H1 (cell line): ENCODE measurements around the gene ARMC6. TPM values are rescaled to one million over a fixed set of nuclear protein-coding genes. Genes with fewer than 3 reads are reported as not detected.

Source experiments
- CTCF ChIA-PET: fragments of 300-600 bp; sonication (Branson Sonifier 250); formaldehyde crosslinking; loops from one replicate; lab custom pipeline; 2021; ENCODE audit not compliant: partially characterized antibody; lab: Charles Lee
- POLR2A ChIA-PET: fragments of 300-600 bp; sonication (Branson Sonifier 250); formaldehyde crosslinking; loops from one replicate; lab custom pipeline; 2021; ENCODE audit warnings: inconsistent platforms; ENCODE audit not compliant: partially characterized antibody; lab: Charles Lee
- DNase-seq, 2 experiments: peaks; one replicate each; pipeline versions ENCODE4 v3.0.0 to v3.0.0-alpha.2; 2010 to 2022; ENCODE audit warnings: low spot score in 2 of 2, low read depth in 1 of 2, mixed read lengths in 1 of 2
- FAIRE-seq: peaks from 2 replicates; lab custom pipeline; 2011; peaks lifted over from hg19 to GRCh38; lab: Jason Lieb, UNC
- H2AFZ ChIP-seq: 2 replicates; pipeline ENCODE4 v1.8.1; 2012; ENCODE audit warnings: low read length, inconsistent platforms
- H2AK5ac ChIP-seq: 2 replicates; pipeline ENCODE4 v1.6.1; 2013; ENCODE audit warnings: low read depth, low read length
- H2BK120ac ChIP-seq: replicated peaks from 2 replicates; pipeline ENCODE3; 2013; ENCODE audit warnings: low read depth, low read length, inconsistent platforms
- H2BK12ac ChIP-seq: 2 replicates; pipeline ENCODE4 v1.6.1; 2013; ENCODE audit warnings: low read depth, low read length
- H2BK15ac ChIP-seq: 2 replicates; pipeline ENCODE4 v1.6.1; 2013; ENCODE audit warnings: low read length
- H2BK20ac ChIP-seq: 2 replicates; pipeline ENCODE4 v1.6.1; 2013; ENCODE audit warnings: low read length
- H2BK5ac ChIP-seq: 2 replicates; pipeline ENCODE4 v1.6.1; 2013; ENCODE audit warnings: low read depth, low read length
- H3K14ac ChIP-seq: 2 replicates; pipeline ENCODE4 v1.6.1; 2013; ENCODE audit warnings: inconsistent platforms; ENCODE audit not compliant: insufficient read length
- H3K18ac ChIP-seq: 2 replicates; pipeline ENCODE4 v1.6.1; 2013; ENCODE audit warnings: low read length; ENCODE audit errors: extremely low read depth
- H3K23ac ChIP-seq: 2 replicates; pipeline ENCODE4 v1.6.1; 2013; ENCODE audit warnings: inconsistent platforms; ENCODE audit not compliant: insufficient read length
- H3K23me2 ChIP-seq: 2 replicates; pipeline ENCODE4 v1.6.1; 2013; ENCODE audit warnings: low read depth, low read length
- H3K27ac ChIP-seq: 2 replicates; pipeline ENCODE4 v1.6.1; 2011; ENCODE audit warnings: low read depth, low read length, inconsistent platforms
- H3K27me3 ChIP-seq, 4 experiments: replicated peaks in 1 of 4; 1 replicate in 1 of 4; 2 replicates in 3 of 4; pipeline versions ENCODE4 v1.6.1 to v1.8.1; 2011 to 2013; ENCODE audit warnings: low read length in 3 of 4, mild to moderate bottlenecking in 3 of 4, inconsistent platforms in 2 of 4, mixed read lengths in 2 of 4, moderate library complexity in 1 of 4; ENCODE audit not compliant: control insufficient read depth in 3 of 4, insufficient read depth in 3 of 4; ENCODE audit errors: extremely low read depth in 1 of 4
- H3K36me3 ChIP-seq, 4 experiments: 2 replicates each; pipeline versions ENCODE4 v1.6.1 to v1.8.1; 2011 to 2013; ENCODE audit warnings: mild to moderate bottlenecking in 4 of 4, low read length in 3 of 4, moderate library complexity in 2 of 4, control low read depth in 1 of 4, inconsistent platforms in 1 of 4; ENCODE audit not compliant: insufficient read depth in 4 of 4, control insufficient read depth in 2 of 4
- H3K4ac ChIP-seq: replicated peaks from 2 replicates; pipeline ENCODE3; 2013; ENCODE audit warnings: low read length, low read depth, mixed read lengths, inconsistent platforms; ENCODE audit not compliant: insufficient read length
- H3K4me1 ChIP-seq, 4 experiments: replicated peaks in 1 of 4; 1 replicate in 1 of 4; 2 replicates in 3 of 4; pipeline versions ENCODE4 v1.6.1 to v1.8.1; 2011 to 2013; ENCODE audit warnings: low read length in 3 of 4, inconsistent platforms in 2 of 4, mixed read lengths in 1 of 4; ENCODE audit not compliant: insufficient read depth in 4 of 4, control insufficient read depth in 3 of 4
- H3K4me2 ChIP-seq, 2 experiments: 2 replicates each; pipeline versions ENCODE4 v1.6.1 to v1.8.1; 2011 to 2013; ENCODE audit warnings: low read depth in 2 of 2, low read length in 2 of 2, control low read depth in 1 of 2, inconsistent platforms in 1 of 2, mild to moderate bottlenecking in 1 of 2; ENCODE audit not compliant: insufficient read depth in 1 of 2
- H3K4me3 ChIP-seq, 4 experiments: fragments of 200-600, 300-600 bp in 1 of 4; sonication (generic), shearing (Covaris generic), sonication (Bioruptor Twin) in 1 of 4; 2 replicates each; pipeline versions ENCODE4 v1.5.1 to v1.8.1; 2011 to 2016; ENCODE audit warnings: low read length in 4 of 4, low read depth in 3 of 4, control low read depth in 2 of 4, inconsistent platforms in 2 of 4, mild to moderate bottlenecking in 2 of 4, mixed read lengths in 1 of 4, moderate library complexity in 1 of 4; ENCODE audit not compliant: insufficient read depth in 2 of 4; ENCODE audit errors: extremely low read depth in 1 of 4
- H3K56ac ChIP-seq: replicated peaks from 2 replicates; pipeline ENCODE3; 2013; ENCODE audit warnings: low read depth, mild to moderate bottlenecking, mixed read lengths, low read length, inconsistent platforms; ENCODE audit not compliant: insufficient read length
- H3K79me1 ChIP-seq: 2 replicates; pipeline ENCODE4 v1.6.1; 2013; ENCODE audit warnings: low read depth, low read length, control low read depth
- H3K79me2 ChIP-seq, 2 experiments: 2 replicates each; pipeline versions ENCODE4 v1.6.1 to v1.8.1; 2012 to 2013; ENCODE audit warnings: low read length in 2 of 2, mild to moderate bottlenecking in 2 of 2, inconsistent platforms in 1 of 2; ENCODE audit not compliant: insufficient read depth in 2 of 2, control insufficient read depth in 1 of 2
- H3K9ac ChIP-seq, 4 experiments: replicated peaks in 1 of 4; 1 replicate in 1 of 4; 2 replicates in 3 of 4; pipeline versions ENCODE4 v1.6.1 to v1.8.1; 2011 to 2013; ENCODE audit warnings: low read depth in 3 of 4, low read length in 3 of 4, control low read depth in 2 of 4, mild to moderate bottlenecking in 2 of 4, moderate library complexity in 2 of 4, inconsistent platforms in 1 of 4; ENCODE audit errors: extremely low read depth in 1 of 4
- H3K9me3 ChIP-seq, 2 experiments: 2 replicates each; pipeline versions ENCODE4 v1.6.1 to v1.8.1; 2012 to 2013; ENCODE audit warnings: mild to moderate bottlenecking in 2 of 2, moderate library complexity in 2 of 2, control low read depth in 1 of 2, inconsistent platforms in 1 of 2, low read depth in 1 of 2, low read length in 1 of 2, mixed read lengths in 1 of 2; ENCODE audit not compliant: insufficient read depth in 2 of 2
- H4K20me1 ChIP-seq, 2 experiments: replicated peaks in 1 of 2; 2 replicates each; pipeline versions ENCODE3 to v1.8.1; 2011 to 2013; ENCODE audit warnings: inconsistent platforms in 2 of 2, low read length in 2 of 2, mild to moderate bottlenecking in 1 of 2; ENCODE audit not compliant: insufficient read depth in 2 of 2, control insufficient read depth in 1 of 2
- H4K5ac ChIP-seq: 2 replicates; pipeline ENCODE4 v1.6.1; 2013; ENCODE audit warnings: low read length, low read depth, mixed read lengths, inconsistent platforms; ENCODE audit not compliant: insufficient read length
- H4K8ac ChIP-seq: 2 replicates; pipeline ENCODE4 v1.8.0; 2013; ENCODE audit warnings: mild to moderate bottlenecking, moderate library complexity, low read length, inconsistent platforms; ENCODE audit not compliant: insufficient read depth; ENCODE audit errors: extremely low read depth
- H4K91ac ChIP-seq: replicated peaks from 2 replicates; pipeline ENCODE3; 2013; ENCODE audit warnings: low read length, mixed read lengths, inconsistent platforms; ENCODE audit not compliant: insufficient read length
- CTBP2 ChIP-seq: IDR thresholded peaks from 2 replicates; pipeline ENCODE4 v1.7.0; 2011; ENCODE audit warnings: borderline replicate concordance, mild to moderate bottlenecking, moderate library complexity, mixed read lengths, low read length; ENCODE audit not compliant: insufficient read depth, insufficient read length
- EZH2 ChIP-seq: fragments of 200-600 bp; sonication (generic); IDR thresholded peaks from 2 replicates; pipeline ENCODE4 v1.7.1; 2012; ENCODE audit warnings: low read depth, mild to moderate bottlenecking, moderate library complexity, low read length, inconsistent platforms; ENCODE audit not compliant: severe bottlenecking
- KDM5A ChIP-seq: fragments of 200-600 bp; IDR thresholded peaks from 2 replicates; pipeline ENCODE4 v1.7.1; 2012; ENCODE audit warnings: mild to moderate bottlenecking, low read length, inconsistent platforms, mixed read lengths
- POLR2A ChIP-seq, 2 experiments: IDR thresholded peaks; 1 replicate in 1 of 2; 2 replicates in 1 of 2; pipeline ENCODE4 v1.6.1; 2011; ENCODE audit warnings: low read depth in 2 of 2, low read length in 2 of 2, mild to moderate bottlenecking in 2 of 2; ENCODE audit errors: control extremely low read depth in 1 of 2
- RFX5 ChIP-seq: IDR thresholded peaks from 2 replicates; pipeline ENCODE4 v1.6.1; 2011; ENCODE audit warnings: low read depth, low read length, improper control_type of control experiment, borderline replicate concordance
- RNF2 ChIP-seq: fragments of 200-900, 300-1000 bp; sonication (generic); IDR thresholded peaks from 2 replicates; pipeline ENCODE4 v1.7.1; 2016; ENCODE audit warnings: borderline replicate concordance, low read depth, mild to moderate bottlenecking, antibody characterized with exemption, low read length; ENCODE audit not compliant: poor library complexity, severe bottlenecking; ENCODE audit errors: missing control alignments
- SUZ12 ChIP-seq: fragments of 200-600 bp; sonication (generic); IDR thresholded peaks from 2 replicates; pipeline ENCODE4 v1.6.1; 2012; ENCODE audit warnings: mild to moderate bottlenecking, inconsistent platforms, low read length, moderate library complexity, mixed read lengths
- USF2 ChIP-seq: IDR thresholded peaks from 2 replicates; pipeline ENCODE4 v1.6.1; 2011; ENCODE audit warnings: low read length, improper control_type of control experiment
- WGBS, 2 experiments: shearing (Covaris generic) in 1 of 2; methylation state at CpG; one replicate each; pipeline versions ENCODE4 v1.1.6 to v1.1.7; 2013 to 2015; ENCODE audit warnings: low lambda C conversion rate in 2 of 2, mixed read lengths in 2 of 2, inconsistent platforms in 1 of 2, low coverage in 1 of 2, missing lambda C conversion rate in 1 of 2; ENCODE audit not compliant: insufficient replicate concordance in 2 of 2, insufficient coverage in 1 of 2, insufficient read length in 1 of 2; ENCODE audit errors: extremely low coverage in 1 of 2, missing lambda C conversion rate in 1 of 2; 5-methylcytosine and 5-hydroxymethylcytosine counted together
- polyA plus RNA-seq, 7 experiments: library from polyadenylated mRNA; depleted of rRNA in 3 of 7; stranded (reverse) in 5 of 7; unstranded in 2 of 7; fragments of >200 nt in 5 of 7; fragments of 200-250 nt in 2 of 7; gene quantifications; 1 replicate in 5 of 7; 2 replicates in 1 of 7; 4 replicates in 1 of 7; pipeline versions ENCODE4 v1.2.1 to v1.2.3, GENCODE V29; 2011 to 2013; ENCODE audit warnings: missing spikeins in 2 of 7, mixed read lengths in 2 of 7
- total RNA-seq: library from RNA; stranded (reverse); fragmentation: NEBNext Ultra II Directional; extraction: Animal tissue kit (Norgen Biotek cat#: 25700); gene quantifications from 2 replicates; pipeline ENCODE4 v1.2.1, GENCODE V29; 2021
- TF ChIP-seq, protein P1 (sequence below), 3 experiments: IDR thresholded peaks; 1 replicate in 2 of 3; 2 replicates in 1 of 3; pipeline versions ENCODE4 v1.5.1 to v1.6.1; 2011; ENCODE audit warnings: low read length in 3 of 3, mild to moderate bottlenecking in 3 of 3, inconsistent platforms in 2 of 3, low read depth in 1 of 3, moderate library complexity in 1 of 3; ENCODE audit not compliant: insufficient read depth in 1 of 3; ENCODE audit errors: control extremely low read depth in 1 of 3

Gene ARMC6
- total and polyA plus RNA-seq, 2 of the 8 experiments (the other 6 are each of a cell fraction or from before 2014, with no cell fraction given): 67.1 to 68.3 TPM

DNA sequence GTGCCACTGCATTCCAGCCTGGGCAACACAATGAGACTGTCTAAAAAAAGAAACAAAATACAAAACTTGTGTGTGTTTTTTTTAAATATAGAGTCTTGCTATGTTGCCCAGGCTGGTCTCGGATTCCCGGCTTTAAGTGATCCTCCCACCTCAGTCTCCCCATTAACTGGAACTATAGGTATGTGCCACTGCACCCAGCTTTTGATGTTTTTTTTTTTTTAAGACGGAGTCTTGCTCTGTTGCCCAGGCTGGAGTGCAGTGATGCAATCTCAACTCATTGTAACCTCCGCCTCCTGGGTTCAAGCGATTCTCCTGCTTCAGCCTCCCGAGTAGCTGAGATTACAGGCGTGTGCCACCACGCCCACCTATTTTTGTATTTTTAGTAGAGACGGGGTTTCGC is 37.1 kb upstream of the ARMC6 start:
- H3K79me2 ChIP-seq: no peaks in the 10 kb centered on the region
- no peak overlapping the region for H2BK120ac ChIP-seq
- no peak overlapping the region for H3K18ac ChIP-seq
- H4K5ac ChIP-seq: no peak overlapping the region
- H3K36me3 ChIP-seq: peaks cover 12 to 48% (median 27%) of the 10 kb centered on the region in 4 experiments
- 0 out of 2 replicates have a peak, but pooled peaks cover 3% of the 10 kb centered on the region for H3K79me1 ChIP-seq
- POLR2A ChIA-PET: interaction anchor here (0.6 to 4.4 kb wide), 8 partner anchors 10 to 1127 kb away, joined by 3 to 26 read pairs (median 4); partner anchors contain the start of genes COPE, DDX49 and SUGP2
- no peak overlapping the region for H2AK5ac ChIP-seq
- no peak overlapping the region for H2BK20ac ChIP-seq
- DNase-seq (no peak), FAIRE-seq (no peak)
- H4K8ac ChIP-seq: no peak overlapping the region
- no peak overlapping the region for H3K4me3 ChIP-seq
- peaks cover 0 to 7% (median 3%) of the 10 kb centered on the region in 4 experiments; a peak in 5 of 7 replicates for H3K4me1 ChIP-seq
- CTCF ChIA-PET: interaction anchor here (0.6 to 3.2 kb wide), 17 partner anchors 10 to 180 kb away, joined by 3 to 40 read pairs (median 4); partner anchors contain the start of genes COPE and DDX49
- H3K23me2 ChIP-seq: no peaks in the 10 kb centered on the region
- H2BK15ac ChIP-seq: no peak overlapping the region
- no peak overlapping the region for H3K4ac ChIP-seq
- H2AFZ ChIP-seq: no peak overlapping the region
- WGBS, 2 experiments: 97% methylated on average over 10 of the region's 10 CpGs; no CpG with 5 or more reads in 1 of the 2 experiments
- H3K27ac ChIP-seq: no peak overlapping the region
- no peaks in the 10 kb centered on the region for H3K9me3 ChIP-seq
- no peak overlapping the region for H3K9ac ChIP-seq
- H2BK5ac ChIP-seq: no peak overlapping the region
- no peak overlapping the region for H2BK12ac ChIP-seq
- no peak overlapping the region for H3K56ac ChIP-seq
- H3K27me3 ChIP-seq: no peaks in the 10 kb centered on the region
- no peak overlapping the region for H3K23ac ChIP-seq
- H3K14ac ChIP-seq: no peak overlapping the region
- no peak overlapping the region for H3K4me2 ChIP-seq
- no peak overlapping the region for H4K91ac ChIP-seq
- H4K20me1 ChIP-seq: peaks cover 11 to 24% of the 10 kb centered on the region in 2 experiments
- no peak for TF ChIP-seq CTBP2
- TF ChIP-seq RFX5: no peak
- no peak for TF ChIP-seq KDM5A
- TF ChIP-seq RNF2: no peak
- TF ChIP-seq EZH2: no peak
- TF ChIP-seq USF2: no peak
- no peak for TF ChIP-seq SUZ12
- no peak for TF ChIP-seq POLR2A (IDR thresholded peaks at IDR 0.05; ENCODE audit: control extremely low read depth in 1 of 2, low read depth in 2 of 2, low read length in 2 of 2)
- TF ChIP-seq, protein P1, sequence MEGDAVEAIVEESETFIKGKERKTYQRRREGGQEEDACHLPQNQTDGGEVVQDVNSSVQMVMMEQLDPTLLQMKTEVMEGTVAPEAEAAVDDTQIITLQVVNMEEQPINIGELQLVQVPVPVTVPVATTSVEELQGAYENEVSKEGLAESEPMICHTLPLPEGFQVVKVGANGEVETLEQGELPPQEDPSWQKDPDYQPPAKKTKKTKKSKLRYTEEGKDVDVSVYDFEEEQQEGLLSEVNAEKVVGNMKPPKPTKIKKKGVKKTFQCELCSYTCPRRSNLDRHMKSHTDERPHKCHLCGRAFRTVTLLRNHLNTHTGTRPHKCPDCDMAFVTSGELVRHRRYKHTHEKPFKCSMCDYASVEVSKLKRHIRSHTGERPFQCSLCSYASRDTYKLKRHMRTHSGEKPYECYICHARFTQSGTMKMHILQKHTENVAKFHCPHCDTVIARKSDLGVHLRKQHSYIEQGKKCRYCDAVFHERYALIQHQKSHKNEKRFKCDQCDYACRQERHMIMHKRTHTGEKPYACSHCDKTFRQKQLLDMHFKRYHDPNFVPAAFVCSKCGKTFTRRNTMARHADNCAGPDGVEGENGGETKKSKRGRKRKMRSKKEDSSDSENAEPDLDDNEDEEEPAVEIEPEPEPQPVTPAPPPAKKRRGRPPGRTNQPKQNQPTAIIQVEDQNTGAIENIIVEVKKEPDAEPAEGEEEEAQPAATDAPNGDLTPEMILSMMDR (IDR thresholded peaks at IDR 0.05; ENCODE audit: control extremely low read depth in 1 of 3, insufficient read depth in 1 of 3, low read depth in 1 of 3, low read length in 3 of 3): no peak
